Stomach (tissue), 9 donors: ENCODE data around the gene FOXO1. TPM values are rescaled to one million over a fixed set of nuclear protein-coding genes. Genes with fewer than 3 reads are reported as not detected.

Experiments
- DNase-seq, 2 donors: peaks; one replicate each; pipeline versions ENCODE4 v3.0.0 to v3.0.0-alpha.2; 2013 to 2019
- H3K27ac ChIP-seq, 5 donors: fragments of 200-600 bp in 4 of 5; sonication (generic) in 4 of 5; one replicate each; pipeline ENCODE4 v1.5.1; 2013 to 2019; ENCODE audit warnings: mild to moderate bottlenecking in 1 of 5, moderate library complexity in 1 of 5
- H3K27me3 ChIP-seq, 3 donors: fragments of 200-600 bp; sonication (generic); one replicate each; pipeline ENCODE4 v1.5.1; 2017 to 2019; ENCODE audit warnings: mixed run types in 1 of 3
- H3K36me3 ChIP-seq, 4 donors: fragments of 200-600 bp; sonication (generic); 1 replicate in 3 of 4; 2 replicates in 1 of 4; pipeline ENCODE4 v1.5.1; 2016 to 2019
- H3K4me1 ChIP-seq, 4 donors: fragments of 200-600 bp; sonication (generic); one replicate each; pipeline ENCODE4 v1.5.1; 2016 to 2019
- H3K4me3 ChIP-seq, 4 donors: fragments of 200-600 bp; sonication (generic) in 3 of 4; one replicate each; pipeline ENCODE4 v1.5.1; 2016 to 2019; ENCODE audit warnings: mild to moderate bottlenecking in 1 of 4
- H3K9me3 ChIP-seq, 4 donors: fragments of 200-600 bp; sonication (generic); one replicate each; pipeline ENCODE4 v1.5.1; 2016 to 2019
- CTCF ChIP-seq, 7 experiments: fragments of 450-650 bp in 4 of 7; fragments of 200-600 bp in 3 of 7; sonication (generic) in 3 of 7; IDR thresholded peaks; one replicate each; pipeline ENCODE4 v1.5.1; 2016 to 2019; ENCODE audit warnings: antibody characterized with exemption in 7 of 7, control low read depth in 2 of 7, mild to moderate bottlenecking in 1 of 7
- EP300 ChIP-seq: sonication (generic); formaldehyde crosslinking; IDR thresholded peaks from one replicate; pipeline ENCODE4 v1.6.1; 2017; ENCODE audit warnings: antibody characterized with exemption
- POLR2A ChIP-seq, 4 donors: fragments of 450-650 bp; IDR thresholded peaks; one replicate each; pipeline ENCODE4 v1.6.1; 2016; ENCODE audit warnings: antibody characterized with exemption in 4 of 4, control low read depth in 2 of 4, mild to moderate bottlenecking in 1 of 4, moderate library complexity in 1 of 4
- POLR2AphosphoS5 ChIP-seq, 3 donors: sonication (generic); formaldehyde crosslinking; IDR thresholded peaks; one replicate each; pipeline ENCODE4 v1.6.1; 2016; ENCODE audit warnings: antibody characterized with exemption in 3 of 3
- WGBS, 5 donors: extraction: QIAGEN DNeasy Blood & Tissue Kit in 3 of 5; methylation state at CpG; one replicate each; pipeline versions ENCODE4 v1.1.5 to v1.1.7; 2013 to 2018; 5-methylcytosine and 5-hydroxymethylcytosine counted together
- intact Hi-C: fragments of 100-400 bp; cut with DNase I; formaldehyde crosslinking; loops from one replicate; pipeline ENCODE4 v1.15.1; 2023; ENCODE audit warnings: low total_unique reads
- polyA plus RNA-seq, 3 donors: library from polyadenylated mRNA; stranded (reverse); fragments of 200-250 nt; gene quantifications; one replicate each; pipeline ENCODE4 v1.2.3, GENCODE V29; 2013
- total RNA-seq, 5 donors: library from RNA; depleted of rRNA; stranded (reverse); fragments of >200 nt; gene quantifications; one replicate each; pipeline versions ENCODE4 v1.1.0 to v1.2.3, GENCODE V29; 2014 to 2016
- donor health status: healthy with polysubstance abuse.
- donor health status: Bipolar disorder and iron deficiency.
- donor health status: healthy.

FOXO1 gene
- total and polyA plus RNA-seq, 8 donors, result 4.2 to 43.7 (median 19.6) TPM

- Histone ChIP-seq H3K9me3 (no peaks in the 10 kb centered on the region), H3K27me3 (no peaks in the 10 kb centered on the region), H3K4me3 (no peak overlapping the region), H3K36me3 (no peaks in the 10 kb centered on the region), H3K4me1 (peaks cover 29 to 85% (median 53%) of the 10 kb centered on the region in 4 donors), H3K27ac (peak overlapping the region in 2 of 5 donors; percentile 27 to 49)
- TF ChIP-seq POLR2A (IDR thresholded peaks at IDR 0.05) (no peak), POLR2AphosphoS5 (IDR thresholded peaks at IDR 0.05) (no peak), EP300 (no peak), CTCF (IDR thresholded peaks at IDR 0.05) (no peak)
- intact Hi-C loops, result no loop called here
- WGBS, 5 donors, result 71 to 82% (median 74%) methylated on average over 3 of the region's 3 CpGs
- no peak for DNase-seq
These were observed 21.4 kb downstream of the FOXO1 start for GRCh38 chr13:40644838-40645604.

- Histone ChIP-seq H3K27me3 (no peaks in the 10 kb centered on the region), H3K27ac (no peak overlapping the region), H3K4me1 (peaks cover 41 to 82% (median 62%) of the 10 kb centered on the region in 4 donors), H3K4me3 (no peak overlapping the region), H3K36me3 (no peaks in the 10 kb centered on the region), H3K9me3 (no peaks in the 10 kb centered on the region)
- intact Hi-C loops, result no loop called here
- TF ChIP-seq POLR2AphosphoS5 (IDR thresholded peaks at IDR 0.05) (no peak), CTCF (IDR thresholded peaks at IDR 0.05) (no peak), POLR2A (IDR thresholded peaks at IDR 0.05) (no peak), EP300 (no peak)
- WGBS, 5 donors, result 83 to 88% (median 85%) methylated on average over 11 of the region's 11 CpGs
- DNase-seq, result no peak
These were observed 25.5 kb downstream of the FOXO1 start for GRCh38 chr13:40640845-40641458.

- Histone ChIP-seq H3K27ac (peak overlapping the region in 2 of 5 donors; percentile 1 to 24), H3K4me3 (no peak overlapping the region), H3K4me1 (peaks cover 33 to 82% (median 60%) of the 10 kb centered on the region in 4 donors), H3K36me3 (no peaks in the 10 kb centered on the region), H3K27me3 (no peaks in the 10 kb centered on the region), H3K9me3 (no peaks in the 10 kb centered on the region)
- no peak for TF ChIP-seq CTCF (IDR thresholded peaks at IDR 0.05)
- no peak for TF ChIP-seq EP300
- TF ChIP-seq POLR2A (IDR thresholded peaks at IDR 0.05), result no peak
- no peak for TF ChIP-seq POLR2AphosphoS5 (IDR thresholded peaks at IDR 0.05)
- 77 to 88% (median 81%) methylated on average over 6 of the region's 6 CpGs for WGBS, 5 donors
- DNase-seq, result no peak
- intact Hi-C loops, result no loop called here
These were observed 26.2 kb downstream of the FOXO1 start for GRCh38 chr13:40640202-40640601.

- 48 to 72% (median 58%) methylated on average over 4 of the region's 4 CpGs for WGBS, 5 donors
- no peak for DNase-seq
- Histone ChIP-seq H3K4me3 (no peak overlapping the region), H3K9me3 (no peaks in the 10 kb centered on the region), H3K27me3 (no peaks in the 10 kb centered on the region), H3K36me3 (no peaks in the 10 kb centered on the region), H3K27ac (peak overlapping the region in 3 of 5 donors; percentile 23 to 24 (median 23)), H3K4me1 (peaks cover 27 to 82% (median 53%) of the 10 kb centered on the region in 4 donors)
- TF ChIP-seq POLR2AphosphoS5 (IDR thresholded peaks at IDR 0.05), result no peak
- no peak for TF ChIP-seq EP300
- TF ChIP-seq CTCF (IDR thresholded peaks at IDR 0.05), result no peak
- TF ChIP-seq POLR2A (IDR thresholded peaks at IDR 0.05), result no peak
- intact Hi-C loops, result no loop called here
These were observed 27.2 kb downstream of the FOXO1 start for GRCh38 chr13:40639221-40639681.
